ENCODE data around the gene UQCC2. TPM values are rescaled to one million over a fixed set of nuclear protein-coding genes. Genes with fewer than 3 reads are reported as not detected.
A peak's percentile ranks its signal among the peaks of the same experiment; 100 is the strongest.

UQCC2 gene
- total RNA-seq, 1 donor from 2014 or later = 18.8 TPM

- peak in 1 of 2 donors; percentile 12 for DNase-seq (ENCODE audit: low read depth in 2 of 2)
Measured at GRCh38 chr6:33654831-33655554, 56.5 kb downstream of the UQCC2 start.

- DNase-seq (ENCODE audit: low read depth in 2 of 2) = no peak
Measured at GRCh38 chr6:33652002-33652401, 59.5 kb downstream of the UQCC2 start.

GRCh38 chr6:33651403-33651802 lies 60.1 kb downstream of the UQCC2 start:
- DNase-seq (ENCODE audit: low read depth in 2 of 2) = no peak

Other genes with a start within 250 kb of the UQCC2 start
- 12.3 and 15.3 TPM in 2 replicates for gene BAK1, start 131.4 kb downstream of the UQCC2 start, total RNA-seq
- 6.7 and 16.8 TPM in 2 replicates for gene ITPR3, start 90.4 kb downstream of the UQCC2 start, total RNA-seq
- not detected in 2 replicates for gene IP6K3, start 35.2 kb upstream of the UQCC2 start, total RNA-seq
- 27.9 and 34.3 TPM in 2 replicates for gene LEMD2, start 77.4 kb upstream of the UQCC2 start, total RNA-seq
- not detected in 2 replicates for gene MLN, start 92.3 kb upstream of the UQCC2 start, total RNA-seq

Data from lung microvascular endothelial cell (primary cell).